Choroid plexus epithelial cell (primary cell): ENCODE data around the gene FHAD1.

Experiments
- DNase-seq: peaks from one replicate; pipeline ENCODE4 v3.0.0-alpha.2; 2010; ENCODE audit warnings: low read depth
- H3K4me3 ChIP-seq: 2 replicates; pipeline ENCODE4 v1.5.1; 2011; ENCODE audit warnings: low read depth, mild to moderate bottlenecking, control low read depth, low read length, moderate library complexity
- TF ChIP-seq, protein P1 (sequence below): conservative IDR thresholded peaks from 2 replicates; pipeline ENCODE4 v1.5.1; 2011; ENCODE audit warnings: low read depth, mild to moderate bottlenecking, control low read depth, inconsistent platforms, low read length, moderate library complexity

Gene FHAD1

DNA sequence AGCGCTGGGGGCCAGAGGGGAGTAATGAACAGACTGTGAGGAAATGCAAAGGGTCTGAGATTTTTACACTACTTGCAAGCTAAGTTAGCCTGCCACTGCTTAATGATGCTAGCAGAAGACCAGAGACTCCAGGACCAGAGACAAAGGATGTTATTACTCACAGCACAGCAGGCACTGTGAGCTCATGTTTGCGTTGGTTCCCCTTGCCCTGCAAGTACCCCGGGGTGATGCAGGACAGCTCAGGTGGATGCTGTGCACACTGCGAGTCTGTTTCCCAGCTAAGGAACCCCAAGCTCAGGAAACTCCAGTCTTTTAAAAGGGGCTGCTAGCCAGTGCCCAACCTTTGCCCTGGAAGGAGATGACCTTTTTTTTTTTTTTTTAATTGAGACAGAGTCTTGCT is 1.2 kb downstream of the FHAD1 start:
- DNase-seq: no peak
- no peak overlapping the region for H3K4me3 ChIP-seq
- TF ChIP-seq, protein P1, sequence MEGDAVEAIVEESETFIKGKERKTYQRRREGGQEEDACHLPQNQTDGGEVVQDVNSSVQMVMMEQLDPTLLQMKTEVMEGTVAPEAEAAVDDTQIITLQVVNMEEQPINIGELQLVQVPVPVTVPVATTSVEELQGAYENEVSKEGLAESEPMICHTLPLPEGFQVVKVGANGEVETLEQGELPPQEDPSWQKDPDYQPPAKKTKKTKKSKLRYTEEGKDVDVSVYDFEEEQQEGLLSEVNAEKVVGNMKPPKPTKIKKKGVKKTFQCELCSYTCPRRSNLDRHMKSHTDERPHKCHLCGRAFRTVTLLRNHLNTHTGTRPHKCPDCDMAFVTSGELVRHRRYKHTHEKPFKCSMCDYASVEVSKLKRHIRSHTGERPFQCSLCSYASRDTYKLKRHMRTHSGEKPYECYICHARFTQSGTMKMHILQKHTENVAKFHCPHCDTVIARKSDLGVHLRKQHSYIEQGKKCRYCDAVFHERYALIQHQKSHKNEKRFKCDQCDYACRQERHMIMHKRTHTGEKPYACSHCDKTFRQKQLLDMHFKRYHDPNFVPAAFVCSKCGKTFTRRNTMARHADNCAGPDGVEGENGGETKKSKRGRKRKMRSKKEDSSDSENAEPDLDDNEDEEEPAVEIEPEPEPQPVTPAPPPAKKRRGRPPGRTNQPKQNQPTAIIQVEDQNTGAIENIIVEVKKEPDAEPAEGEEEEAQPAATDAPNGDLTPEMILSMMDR: no peak

DNA sequence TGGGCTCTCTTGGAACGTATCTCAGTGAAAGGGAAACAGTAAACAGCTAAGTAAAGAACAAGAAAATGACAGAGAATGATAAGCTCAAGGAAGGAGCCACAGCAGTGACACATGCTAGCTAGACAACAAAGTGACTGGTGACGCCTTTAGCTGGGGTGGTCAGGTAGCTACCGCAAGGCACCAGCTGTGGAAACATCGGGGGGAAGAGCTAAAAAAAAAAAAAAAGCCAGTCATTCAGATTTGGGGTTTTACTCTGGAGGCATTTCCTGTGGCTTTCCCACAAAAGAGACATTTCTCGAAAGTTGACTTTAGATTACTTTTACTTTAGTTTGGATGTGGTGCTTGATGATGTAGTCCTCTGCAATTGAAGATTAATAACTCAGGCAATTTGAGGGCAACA is 2.1 kb downstream of the FHAD1 start:
- no peak overlapping the region for H3K4me3 ChIP-seq
- TF ChIP-seq, protein P1: no peak
- no peak for DNase-seq

DNA sequence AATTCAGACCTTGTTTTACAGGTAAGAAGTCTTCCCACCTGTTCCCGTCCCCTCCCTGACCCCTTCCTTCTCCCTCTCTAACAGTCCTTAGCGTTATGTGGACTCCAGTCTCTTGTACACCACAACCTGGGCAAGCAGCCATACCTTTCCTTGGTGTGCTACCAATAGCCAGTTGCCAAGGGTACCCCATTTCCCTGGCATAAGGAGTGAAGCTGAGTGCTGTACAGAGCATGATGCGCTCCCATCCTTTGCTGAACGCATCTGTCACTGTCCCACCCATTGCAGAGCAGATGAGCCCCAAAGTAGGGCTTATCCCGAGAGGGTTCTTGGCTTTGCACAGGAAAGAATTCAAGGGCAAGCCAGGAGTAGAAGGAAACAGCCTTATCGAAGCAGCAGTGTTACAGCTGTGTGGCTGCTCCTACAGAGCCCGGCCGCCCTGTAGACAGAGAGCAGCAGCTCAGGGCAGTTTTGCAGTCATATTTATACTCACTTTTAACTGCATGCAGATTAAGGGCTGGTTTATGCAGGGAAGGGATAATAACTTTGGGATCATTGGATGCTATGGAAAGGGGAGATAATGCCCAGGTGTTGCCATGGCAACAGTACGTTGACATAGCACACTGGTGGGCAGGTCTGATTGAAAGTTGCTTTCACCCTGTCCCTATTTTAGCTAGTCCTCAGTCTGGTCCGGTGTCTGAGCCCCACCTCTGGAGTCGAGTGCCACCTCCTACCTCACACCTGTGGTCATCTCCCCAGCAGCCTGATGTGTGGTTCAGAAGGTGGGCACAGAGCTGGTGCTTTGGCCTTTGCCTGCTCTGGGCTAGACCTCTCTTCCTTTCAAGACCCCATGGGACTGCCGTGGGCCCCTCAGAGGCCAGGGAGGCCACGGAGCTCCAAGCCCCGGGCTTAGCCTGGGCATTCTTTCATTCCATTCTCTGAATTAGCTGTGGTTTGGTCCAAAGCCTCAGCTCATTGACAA is 5.1 kb downstream of the FHAD1 start:
- no peak for DNase-seq
- no peak overlapping the region for H3K4me3 ChIP-seq
- TF ChIP-seq, protein P1: no peak

DNA sequence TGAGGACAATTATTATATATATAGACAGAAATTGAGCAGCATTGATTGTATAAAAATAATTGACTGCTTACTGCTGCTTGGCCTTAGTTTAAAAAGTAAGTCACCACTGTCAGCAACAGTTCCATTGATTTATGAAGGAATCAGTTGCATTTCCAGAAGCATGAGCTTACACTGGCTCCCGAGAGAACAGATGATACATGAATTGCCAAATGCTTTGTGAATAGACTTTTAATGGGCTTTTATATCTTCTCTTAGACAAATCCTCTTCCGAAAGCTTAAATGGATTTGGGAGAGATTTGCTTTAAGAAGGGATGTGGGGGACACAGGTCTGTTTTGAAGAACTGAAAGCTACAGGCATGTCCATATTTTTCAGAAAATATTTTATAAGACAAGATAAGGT is 7.5 kb downstream of the FHAD1 start:
- TF ChIP-seq, protein P1: no peak
- no peak overlapping the region for H3K4me3 ChIP-seq
- no peak for DNase-seq

DNA sequence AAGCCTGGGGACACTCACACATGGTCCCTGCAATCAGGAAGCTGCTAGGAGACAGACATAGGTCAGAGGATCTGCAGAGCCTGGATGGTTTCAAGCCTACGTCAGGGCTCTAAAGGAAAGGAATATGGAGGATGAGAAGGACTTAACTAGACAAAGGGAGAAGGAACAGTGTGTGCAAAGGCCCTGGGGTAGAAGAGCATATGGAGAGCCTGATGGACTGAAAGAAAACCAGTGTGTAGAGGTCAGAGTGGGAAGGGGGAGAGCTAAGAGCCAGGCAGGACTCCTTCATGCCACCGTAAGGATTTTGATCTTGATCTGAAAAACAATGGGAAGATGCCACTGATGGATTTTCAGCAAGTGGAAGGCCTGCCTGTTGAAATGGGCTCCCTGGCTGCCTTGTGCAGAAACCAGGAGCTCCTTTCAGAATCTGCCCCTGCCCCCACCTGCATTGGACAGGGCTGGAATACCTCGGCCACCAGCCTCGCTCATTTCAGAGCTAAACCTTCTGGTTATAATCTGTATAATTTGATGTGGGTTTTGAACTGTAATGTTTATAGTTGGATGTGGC is 8.6 kb downstream of the FHAD1 start:
- DNase-seq: no peak
- TF ChIP-seq, protein P1: no peak

DNA sequence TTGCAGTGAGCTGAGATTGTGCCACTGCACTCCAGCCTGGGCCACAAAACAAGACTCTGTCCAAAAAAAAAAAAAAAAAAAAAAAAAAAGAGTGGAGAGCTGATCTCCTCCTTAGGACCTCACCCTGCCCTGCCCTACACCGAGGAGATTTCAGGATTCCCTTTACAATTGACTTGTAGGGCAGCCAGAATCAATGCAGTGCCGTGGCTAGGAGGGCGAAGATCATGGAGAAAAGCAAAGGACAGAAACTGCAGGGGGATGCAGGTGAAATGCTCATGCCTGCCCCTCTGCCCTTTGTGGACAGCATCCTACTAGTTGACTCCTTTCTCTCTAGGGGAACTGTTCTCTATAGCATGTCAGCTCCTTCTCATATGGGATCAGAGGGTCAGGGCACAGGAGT is 9.6 kb downstream of the FHAD1 start:
- TF ChIP-seq, protein P1: no peak
- H3K4me3 ChIP-seq: no peak overlapping the region
- no peak for DNase-seq

More for the DNA sequence above, 8.6 kb downstream of the FHAD1 start:
- no peak overlapping the region for H3K4me3 ChIP-seq

DNA sequence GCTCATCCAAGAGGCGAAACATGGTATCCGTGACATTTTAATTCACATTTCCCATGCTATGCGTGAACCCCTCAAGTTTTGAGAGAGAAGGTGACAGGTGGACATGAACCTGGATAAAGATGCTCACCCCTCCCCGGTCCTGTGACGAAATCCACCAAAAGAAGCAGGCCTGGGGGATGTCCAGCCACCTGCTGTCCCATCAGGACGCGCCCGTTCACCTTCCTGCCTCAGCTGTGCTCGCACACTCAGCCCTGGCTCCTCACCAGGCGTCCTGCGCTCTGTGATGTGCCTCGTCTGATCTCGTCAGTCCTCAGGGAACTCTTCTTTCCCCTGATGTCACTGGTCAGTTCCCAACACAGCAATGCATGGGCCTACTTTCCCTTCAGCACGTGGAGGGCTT is 10.3 kb downstream of the FHAD1 start:
- TF ChIP-seq, protein P1: no peak
- no peak for DNase-seq
- H3K4me3 ChIP-seq: no peak overlapping the region
